Suprapubic skin (tissue), 3 donors: ENCODE measurements around the gene URB1.

Experiments
- POLR2A ChIP-seq, 2 donors: fragments of 450-650 bp; IDR thresholded peaks; one replicate each; pipeline ENCODE4 v1.6.1; 2017; ENCODE audit warnings: antibody characterized with exemption in 2 of 2, mild to moderate bottlenecking in 2 of 2, moderate library complexity in 2 of 2
- TF ChIP-seq, protein P1 (sequence below), 2 donors: fragments of 200-600 bp in 1 of 2; fragments of 450-650 bp in 1 of 2; sonication (generic) in 1 of 2; IDR thresholded peaks; one replicate each; pipeline ENCODE4 v1.5.1; 2016 to 2019; ENCODE audit warnings: antibody characterized with exemption in 2 of 2, mild to moderate bottlenecking in 1 of 2, moderate library complexity in 1 of 2

- TF ChIP-seq, protein P1, sequence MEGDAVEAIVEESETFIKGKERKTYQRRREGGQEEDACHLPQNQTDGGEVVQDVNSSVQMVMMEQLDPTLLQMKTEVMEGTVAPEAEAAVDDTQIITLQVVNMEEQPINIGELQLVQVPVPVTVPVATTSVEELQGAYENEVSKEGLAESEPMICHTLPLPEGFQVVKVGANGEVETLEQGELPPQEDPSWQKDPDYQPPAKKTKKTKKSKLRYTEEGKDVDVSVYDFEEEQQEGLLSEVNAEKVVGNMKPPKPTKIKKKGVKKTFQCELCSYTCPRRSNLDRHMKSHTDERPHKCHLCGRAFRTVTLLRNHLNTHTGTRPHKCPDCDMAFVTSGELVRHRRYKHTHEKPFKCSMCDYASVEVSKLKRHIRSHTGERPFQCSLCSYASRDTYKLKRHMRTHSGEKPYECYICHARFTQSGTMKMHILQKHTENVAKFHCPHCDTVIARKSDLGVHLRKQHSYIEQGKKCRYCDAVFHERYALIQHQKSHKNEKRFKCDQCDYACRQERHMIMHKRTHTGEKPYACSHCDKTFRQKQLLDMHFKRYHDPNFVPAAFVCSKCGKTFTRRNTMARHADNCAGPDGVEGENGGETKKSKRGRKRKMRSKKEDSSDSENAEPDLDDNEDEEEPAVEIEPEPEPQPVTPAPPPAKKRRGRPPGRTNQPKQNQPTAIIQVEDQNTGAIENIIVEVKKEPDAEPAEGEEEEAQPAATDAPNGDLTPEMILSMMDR (IDR thresholded peaks at IDR 0.05) = no peak
- TF ChIP-seq POLR2A (IDR thresholded peaks at IDR 0.05) = no peak
These were observed 21.6 kb downstream of the URB1 start for GRCh38 chr21:32370998-32371766.
